Measurements from ENCODE around the gene UPF2. TPM values are rescaled to one million over a fixed set of nuclear protein-coding genes. Genes with fewer than 3 reads are reported as not detected.

The UPF2 gene
- total RNA-seq, 1 donor from 2014 or later: 26.4 TPM

- no peaks in the 10 kb centered on the region for H3K9me3 Mint-ChIP-seq
- peaks cover 20% of the 10 kb centered on the region for H3K36me3 Mint-ChIP-seq
- peaks cover 9% of the 10 kb centered on the region for H3K4me1 Mint-ChIP-seq
- TF ChIP-seq CTCF (IDR thresholded peaks at IDR 0.05; ENCODE audit: unreplicated experiment): no peak
- H3K27me3 Mint-ChIP-seq (ENCODE audit: low read depth): no peaks in the 10 kb centered on the region
- H3K27ac Mint-ChIP-seq: no peak overlapping the region
- DNase-seq (ENCODE audit: low spot score in 2 of 2, unreplicated experiment in 2 of 2): no peak
- H3K4me3 Mint-ChIP-seq: no peak overlapping the region
Observed at GRCh38 chr10:12036073-12036655, 6.4 kb downstream of the UPF2 start.

- no peak for TF ChIP-seq CTCF (IDR thresholded peaks at IDR 0.05; ENCODE audit: unreplicated experiment)
- H3K4me1 Mint-ChIP-seq: no peaks in the 10 kb centered on the region
- no peak for DNase-seq (ENCODE audit: low spot score in 2 of 2, unreplicated experiment in 2 of 2)
- no peak overlapping the region for H3K4me3 Mint-ChIP-seq
- H3K9me3 Mint-ChIP-seq: no peaks in the 10 kb centered on the region
- H3K27me3 Mint-ChIP-seq (ENCODE audit: low read depth): no peaks in the 10 kb centered on the region
- no peak overlapping the region for H3K27ac Mint-ChIP-seq
- H3K36me3 Mint-ChIP-seq: peaks cover 40% of the 10 kb centered on the region
Observed at GRCh38 chr10:12031404-12031803, 11.2 kb downstream of the UPF2 start.

GRCh38 chr10:12027539-12027938 lies 15.1 kb downstream of the UPF2 start:
- H3K36me3 Mint-ChIP-seq: peaks cover 33% of the 10 kb centered on the region
- no peak for TF ChIP-seq CTCF (IDR thresholded peaks at IDR 0.05; ENCODE audit: unreplicated experiment)
- no peaks in the 10 kb centered on the region for H3K9me3 Mint-ChIP-seq
- no peak overlapping the region for H3K4me3 Mint-ChIP-seq
- DNase-seq (ENCODE audit: low spot score in 2 of 2, unreplicated experiment in 2 of 2): no peak
- no peaks in the 10 kb centered on the region for H3K4me1 Mint-ChIP-seq
- no peak overlapping the region for H3K27ac Mint-ChIP-seq
- H3K27me3 Mint-ChIP-seq (ENCODE audit: low read depth): no peaks in the 10 kb centered on the region

- no peak for TF ChIP-seq CTCF (IDR thresholded peaks at IDR 0.05; ENCODE audit: unreplicated experiment)
- no peak for DNase-seq (ENCODE audit: low spot score in 2 of 2, unreplicated experiment in 2 of 2)
- Mint-ChIP-seq H3K36me3 (peaks cover 25% of the 10 kb centered on the region), H3K27me3 (ENCODE audit: low read depth) (no peaks in the 10 kb centered on the region), H3K27ac (no peak overlapping the region), H3K4me1 (no peaks in the 10 kb centered on the region), H3K4me3 (no peak overlapping the region), H3K9me3 (no peaks in the 10 kb centered on the region)
Observed at GRCh38 chr10:12025591-12025990, 17.0 kb downstream of the UPF2 start.

GRCh38 chr10:12022580-12023257 lies 19.9 kb downstream of the UPF2 start:
- no peaks in the 10 kb centered on the region for H3K9me3 Mint-ChIP-seq
- no peaks in the 10 kb centered on the region for H3K4me1 Mint-ChIP-seq
- no peak overlapping the region for H3K4me3 Mint-ChIP-seq
- TF ChIP-seq CTCF (IDR thresholded peaks at IDR 0.05; ENCODE audit: unreplicated experiment): no peak
- no peaks in the 10 kb centered on the region for H3K27me3 Mint-ChIP-seq (ENCODE audit: low read depth)
- no peak overlapping the region for H3K27ac Mint-ChIP-seq
- no peak for DNase-seq (ENCODE audit: low spot score in 2 of 2, unreplicated experiment in 2 of 2)
- peaks cover 11% of the 10 kb centered on the region for H3K36me3 Mint-ChIP-seq

All from mesothelial cell of epicardium (in vitro differentiated cells).